B cell (primary cell): Measurements from ENCODE around the gene HTRA3. TPM values are rescaled to one million over a fixed set of nuclear protein-coding genes. Genes with fewer than 3 reads are reported as not detected.

Experiments
- ATAC-seq: fragments of 200-7000 bp; cut with Tn5 transposase; one replicate; pipeline ENCODE4 v1.10.0; 2021; ENCODE audit warnings: low read depth, mild to moderate bottlenecking, moderate number of reproducible peaks, moderate library complexity
- CTCF ChIA-PET: fragments of 350-600 bp; sonication (Branson Sonifier 250); formaldehyde crosslinking; loops from one replicate; lab custom pipeline; 2021; ENCODE audit warnings: antibody characterized with exemption, inconsistent platforms; lab: Charles Lee
- POLR2A ChIA-PET: fragments of 350-600 bp; sonication (Branson Sonifier 250); formaldehyde crosslinking; loops from one replicate; lab custom pipeline; 2021; ENCODE audit warnings: antibody characterized with exemption; lab: Charles Lee
- DNase-seq: peaks from one replicate; pipeline ENCODE4 v3.0.0; 2013
- H2AFZ ChIP-seq: 2 replicates; pipeline ENCODE4 v1.6.1; 2012; ENCODE audit warnings: mild to moderate bottlenecking, low read depth, low read length; ENCODE audit not compliant: insufficient read depth, poor library complexity, severe bottlenecking
- H3K27ac ChIP-seq, 2 donors: 1 replicate in 1 of 2; 2 replicates in 1 of 2; pipeline ENCODE4 v1.5.1; 2012 to 2013; ENCODE audit warnings: low read length in 2 of 2, mild to moderate bottlenecking in 2 of 2, moderate library complexity in 1 of 2
- H3K27me3 ChIP-seq, 4 experiments: fragments of 200-600 bp in 1 of 4; sonication (generic) in 1 of 4; replicated peaks in 1 of 4; 1 replicate in 2 of 4; 2 replicates in 2 of 4; pipeline versions ENCODE4 v1.6.1 to v1.7.0; 2013 to 2016; ENCODE audit warnings: low read length in 3 of 4, mild to moderate bottlenecking in 2 of 4, mixed read lengths in 1 of 4, moderate library complexity in 1 of 4; ENCODE audit not compliant: insufficient read depth in 4 of 4, control insufficient read depth in 3 of 4; ENCODE audit errors: control extremely low read depth in 1 of 4
- H3K36me3 ChIP-seq, 2 experiments: replicated peaks in 1 of 2; 1 replicate in 1 of 2; 2 replicates in 1 of 2; pipeline versions ENCODE4 v1.6.1 to v1.7.1; 2013; ENCODE audit warnings: low read length in 1 of 2; ENCODE audit not compliant: insufficient read depth in 2 of 2, control insufficient read depth in 1 of 2; ENCODE audit errors: control extremely low read depth in 1 of 2, extremely low read depth in 1 of 2
- H3K4me1 ChIP-seq, 2 donors: fragments of 200-600 bp in 1 of 2; sonication (generic) in 1 of 2; 1 replicate in 1 of 2; 2 replicates in 1 of 2; pipeline versions ENCODE4 v1.5.1 to v1.6.1; 2013 to 2017; ENCODE audit warnings: low read length in 2 of 2; ENCODE audit not compliant: control insufficient read depth in 2 of 2, insufficient read depth in 2 of 2
- H3K4me2 ChIP-seq: replicated peaks from 2 replicates; pipeline ENCODE3; 2012; ENCODE audit warnings: mild to moderate bottlenecking, low read depth, low read length; ENCODE audit not compliant: poor library complexity, severe bottlenecking
- H3K4me3 ChIP-seq, 5 experiments: fragments of 200-600 bp in 1 of 5; sonication (generic) in 1 of 5; 1 replicate in 3 of 5; 2 replicates in 2 of 5; pipeline versions ENCODE4 v1.5.1 to v1.7.0; 2011 to 2016; ENCODE audit warnings: low read length in 4 of 5, mild to moderate bottlenecking in 4 of 5, low read depth in 2 of 5, control low read depth in 1 of 5, moderate library complexity in 1 of 5; ENCODE audit not compliant: insufficient read depth in 1 of 5; ENCODE audit errors: control extremely low read depth in 1 of 5, extremely low read depth in 1 of 5
- H3K79me2 ChIP-seq: fragments of 200-600 bp; sonication (generic); one replicate; pipeline ENCODE4 v1.6.0; 2016; ENCODE audit warnings: low read length; ENCODE audit not compliant: control insufficient read depth, insufficient read depth
- H3K9ac ChIP-seq: fragments of 200-600 bp; sonication (generic); 2 replicates; pipeline ENCODE4 v1.6.1; 2017; ENCODE audit warnings: mild to moderate bottlenecking, low read length, moderate library complexity
- H3K9me3 ChIP-seq, 3 donors: one replicate each; pipeline versions ENCODE4 v1.6.1 to v1.7.1; 2013; ENCODE audit warnings: low read length in 2 of 3; ENCODE audit not compliant: control insufficient read depth in 2 of 3, insufficient read depth in 1 of 3; ENCODE audit errors: control extremely low read depth in 1 of 3
- H4K20me1 ChIP-seq: 2 replicates; pipeline ENCODE4 v1.6.0; 2012; ENCODE audit warnings: mild to moderate bottlenecking, low read length; ENCODE audit not compliant: insufficient read depth, control insufficient read depth, poor library complexity, severe bottlenecking
- H3K27ac Mint-ChIP-seq: one replicate; pipeline ENCODE4 v1.8.0; 2021; ENCODE audit warnings: mixed read lengths
- H3K27me3 Mint-ChIP-seq: one replicate; pipeline ENCODE4 v1.8.0; 2021; ENCODE audit warnings: mixed read lengths
- H3K4me1 Mint-ChIP-seq: one replicate; pipeline ENCODE4 v1.8.0; 2021; ENCODE audit warnings: mixed read lengths
- H3K4me3 Mint-ChIP-seq: one replicate; pipeline ENCODE4 v1.8.0; 2021; ENCODE audit warnings: mixed read lengths
- H3K9me3 Mint-ChIP-seq: one replicate; pipeline ENCODE4 v1.8.0; 2022; ENCODE audit warnings: mixed read lengths; ENCODE audit not compliant: insufficient read depth
- EZH2 ChIP-seq: IDR thresholded peaks from 2 replicates; pipeline ENCODE4 v1.6.1; 2012; ENCODE audit warnings: borderline replicate concordance, low read depth, mild to moderate bottlenecking, moderate library complexity, low read length; ENCODE audit not compliant: insufficient read depth, poor library complexity, severe bottlenecking
- WGBS: methylation state at CpG from one replicate; pipeline ENCODE4 v1.1.5; 2013; ENCODE audit warnings: missing lambda C conversion rate; ENCODE audit not compliant: insufficient coverage; 5-methylcytosine and 5-hydroxymethylcytosine counted together
- intact Hi-C: fragments of 100-400 bp; cut with micrococcal nuclease; formaldehyde crosslinking; loops from one replicate; pipeline ENCODE4 v1.10.0; 2022
- polyA plus RNA-seq: library from polyadenylated mRNA; depleted of rRNA; stranded (reverse); fragments of >200 nt; gene quantifications from 2 replicates; pipeline ENCODE4 v1.2.3, GENCODE V29; 2012
- total RNA-seq, 2 donors: library from RNA; stranded (reverse); fragments of 120-200 nt in 1 of 2; gene quantifications; 1 replicate in 1 of 2; 2 replicates in 1 of 2; pipeline versions ENCODE4 v1.2.3 to v1.2.4, GENCODE V29; 2013 to 2022
- TF ChIP-seq, protein P1 (sequence below): fragments of 200-600 bp; IDR thresholded peaks from one replicate; pipeline ENCODE4 v1.8.0; 2022; ENCODE audit warnings: antibody characterized with exemption, mild to moderate bottlenecking

HTRA3 gene
- total and polyA plus RNA-seq, 2 donors (not counting 1 experiment from before 2014, with no cell fraction given): not detected

GRCh38 chr4:8260656-8261111 lies 8.9 kb upstream of the HTRA3 start:
- Histone ChIP-seq H4K20me1 (no peaks in the 10 kb centered on the region), H2AFZ (no peak overlapping the region), H3K9me3 (no peaks in the 10 kb centered on the region), H3K4me1 (no peaks in the 10 kb centered on the region), H3K27ac (no peak overlapping the region), H3K4me3 (no peak overlapping the region), H3K27me3 (peaks cover 0 to 8% (median 0%) of the 10 kb centered on the region in 4 experiments), H3K4me2 (no peak overlapping the region), H3K9ac (no peak overlapping the region), H3K79me2 (no peaks in the 10 kb centered on the region), H3K36me3 (no peaks in the 10 kb centered on the region)
- H3K9me3 Mint-ChIP-seq: no peaks in the 10 kb centered on the region
- 77% methylated on average over 7 of the region's 13 CpGs for WGBS
- ChIA-PET CTCF (no interaction called here), POLR2A (no interaction called here)
- H3K27ac Mint-ChIP-seq: no peak overlapping the region
- H3K27me3 Mint-ChIP-seq: peaks cover 18% of the 10 kb centered on the region
- ATAC-seq (no peak), DNase-seq (no peak)
- no peak for TF ChIP-seq EZH2
- TF ChIP-seq, protein P1, sequence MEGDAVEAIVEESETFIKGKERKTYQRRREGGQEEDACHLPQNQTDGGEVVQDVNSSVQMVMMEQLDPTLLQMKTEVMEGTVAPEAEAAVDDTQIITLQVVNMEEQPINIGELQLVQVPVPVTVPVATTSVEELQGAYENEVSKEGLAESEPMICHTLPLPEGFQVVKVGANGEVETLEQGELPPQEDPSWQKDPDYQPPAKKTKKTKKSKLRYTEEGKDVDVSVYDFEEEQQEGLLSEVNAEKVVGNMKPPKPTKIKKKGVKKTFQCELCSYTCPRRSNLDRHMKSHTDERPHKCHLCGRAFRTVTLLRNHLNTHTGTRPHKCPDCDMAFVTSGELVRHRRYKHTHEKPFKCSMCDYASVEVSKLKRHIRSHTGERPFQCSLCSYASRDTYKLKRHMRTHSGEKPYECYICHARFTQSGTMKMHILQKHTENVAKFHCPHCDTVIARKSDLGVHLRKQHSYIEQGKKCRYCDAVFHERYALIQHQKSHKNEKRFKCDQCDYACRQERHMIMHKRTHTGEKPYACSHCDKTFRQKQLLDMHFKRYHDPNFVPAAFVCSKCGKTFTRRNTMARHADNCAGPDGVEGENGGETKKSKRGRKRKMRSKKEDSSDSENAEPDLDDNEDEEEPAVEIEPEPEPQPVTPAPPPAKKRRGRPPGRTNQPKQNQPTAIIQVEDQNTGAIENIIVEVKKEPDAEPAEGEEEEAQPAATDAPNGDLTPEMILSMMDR: no peak
- intact Hi-C loops: no loop called here
- no peaks in the 10 kb centered on the region for H3K4me1 Mint-ChIP-seq
- no peak overlapping the region for H3K4me3 Mint-ChIP-seq

DNA sequence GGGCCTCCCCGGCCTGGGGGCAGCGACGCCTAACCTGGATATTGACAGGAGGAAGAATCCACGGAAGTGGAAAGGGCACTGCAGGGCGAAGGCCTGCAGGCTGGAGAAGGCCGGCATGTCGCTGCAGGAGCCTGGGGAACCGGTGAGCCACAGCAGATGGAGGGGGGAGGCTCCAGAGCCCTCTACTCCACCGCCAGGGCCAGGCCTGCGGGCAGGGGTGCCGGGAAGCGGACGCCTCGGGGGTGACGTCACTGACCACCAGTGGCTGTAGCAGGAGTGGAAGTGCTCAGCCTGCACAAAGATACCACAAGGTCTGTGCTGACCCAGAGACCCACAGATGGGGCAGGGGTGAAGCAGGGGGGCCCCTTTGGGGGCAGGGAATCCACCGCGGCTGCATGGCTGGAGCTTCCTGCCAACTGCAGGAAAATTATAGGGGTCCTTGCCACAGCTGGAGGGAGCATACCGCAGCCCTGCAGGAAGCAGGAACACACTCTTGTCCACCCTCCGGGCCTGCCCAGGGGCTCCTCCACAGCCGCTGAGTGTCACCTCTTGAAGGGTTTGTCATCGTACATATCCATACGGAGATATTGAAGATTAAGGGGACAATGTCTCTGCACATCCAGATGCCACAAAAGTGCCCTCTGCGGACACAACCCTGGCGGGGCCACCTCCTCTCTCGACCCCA lies 7.6 kb upstream of the HTRA3 start:
- Histone ChIP-seq H3K4me1 (no peaks in the 10 kb centered on the region), H3K9ac (no peak overlapping the region), H3K9me3 (no peaks in the 10 kb centered on the region), H3K27ac (no peak overlapping the region), H3K79me2 (no peaks in the 10 kb centered on the region), H3K27me3 (peaks cover 0 to 9% (median 0%) of the 10 kb centered on the region in 4 experiments), H3K4me3 (no peak overlapping the region), H3K4me2 (no peak overlapping the region), H4K20me1 (no peaks in the 10 kb centered on the region), H2AFZ (no peak overlapping the region), H3K36me3 (no peaks in the 10 kb centered on the region)
- peaks cover 27% of the 10 kb centered on the region for H3K27me3 Mint-ChIP-seq
- 49% methylated on average over 24 of the region's 25 CpGs for WGBS
- intact Hi-C loops: no loop called here
- POLR2A ChIA-PET: no interaction called here
- H3K4me1 Mint-ChIP-seq: no peaks in the 10 kb centered on the region
- no peak overlapping the region for H3K27ac Mint-ChIP-seq
- H3K4me3 Mint-ChIP-seq: no peak overlapping the region
- TF ChIP-seq, protein P1: no peak
- CTCF ChIA-PET: no interaction called here
- H3K9me3 Mint-ChIP-seq: no peaks in the 10 kb centered on the region
- ATAC-seq: no peak
- no peak for DNase-seq
